Testis (tissue), 2 donors: ENCODE data around the gene SAMD4A.

Experiments
- CTCF ChIP-seq, 3 experiments: fragments of 450-650 bp in 2 of 3; fragments of 200-600 bp in 1 of 3; sonication (generic) in 1 of 3; IDR thresholded peaks; one replicate each; pipeline ENCODE4 v1.5.1; 2016 to 2019; ENCODE audit warnings: antibody characterized with exemption in 3 of 3, mild to moderate bottlenecking in 2 of 3, moderate library complexity in 1 of 3
- POLR2A ChIP-seq: fragments of 450-650 bp; IDR thresholded peaks from one replicate; pipeline ENCODE4 v1.6.1; 2017; ENCODE audit warnings: antibody characterized with exemption, mild to moderate bottlenecking, moderate library complexity

- no peak for TF ChIP-seq CTCF (IDR thresholded peaks at IDR 0.05)
- no peak for TF ChIP-seq POLR2A
These were observed 157.2 kb downstream of the SAMD4A start for GRCh38 chr14:54724123-54724522.
